Effector memory CD8-positive, alpha-beta T cell (primary cell): Measurements from ENCODE around the gene LRIG3.
"Not testable (repeated sequence)": the region's sequence is repeated elsewhere in the genome, so short reads cannot be mapped to it uniquely, and the experiment has no call there.

Experiments used
- ATAC-seq: fragments of 150-1000 bp; cut with Tn5 transposase; replicated peaks from 2 replicates; pipeline ENCODE4 v1.10.0; 2021; ENCODE audit warnings: mild to moderate bottlenecking, moderate library complexity
- DNase-seq, 3 experiments: peaks; one replicate each; pipeline ENCODE4 v3.0.0; 2021
- H3K27ac Mint-ChIP-seq, 2 donors: one replicate each; pipeline ENCODE4 v1.8.0; 2022; ENCODE audit warnings: mild to moderate bottlenecking in 2 of 2, mixed read lengths in 2 of 2, moderate library complexity in 2 of 2
- H3K27me3 Mint-ChIP-seq, 2 donors: one replicate each; pipeline ENCODE4 v1.8.0; 2022; ENCODE audit warnings: mixed read lengths in 2 of 2
- H3K36me3 Mint-ChIP-seq: one replicate; pipeline ENCODE4 v1.8.0; 2022; ENCODE audit warnings: mild to moderate bottlenecking, moderate library complexity, mixed read lengths; ENCODE audit not compliant: insufficient read depth
- H3K4me1 Mint-ChIP-seq, 2 donors: one replicate each; pipeline ENCODE4 v1.8.0; 2022; ENCODE audit warnings: low read depth in 2 of 2, mixed read lengths in 2 of 2
- H3K4me3 Mint-ChIP-seq, 2 donors: one replicate each; pipeline ENCODE4 v1.8.0; 2022; ENCODE audit warnings: mild to moderate bottlenecking in 2 of 2, mixed read lengths in 2 of 2, moderate library complexity in 2 of 2
- H3K9me3 Mint-ChIP-seq, 2 donors: one replicate each; pipeline ENCODE4 v1.8.0; 2022; ENCODE audit warnings: mixed read lengths in 2 of 2

Gene LRIG3

DNA sequence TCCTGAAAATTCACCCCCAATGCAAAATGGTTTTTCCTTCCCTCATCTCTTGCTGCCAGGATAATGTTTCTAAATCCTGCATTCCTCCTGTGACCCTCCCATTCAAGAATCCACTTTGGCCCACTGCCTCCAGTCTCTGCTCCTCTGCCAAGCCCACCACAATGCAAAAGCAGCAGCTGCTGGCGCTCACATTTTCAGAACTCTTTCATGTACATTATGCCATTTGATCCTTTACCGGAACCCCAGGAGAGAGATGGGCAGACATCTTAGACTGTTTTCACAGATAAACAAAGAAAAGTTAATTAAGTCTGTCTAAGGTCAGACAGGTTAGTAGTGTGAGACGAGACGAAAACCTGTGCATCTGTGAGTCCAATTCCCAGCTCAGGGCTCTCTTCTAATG, 12.9 kb downstream of the LRIG3 start:
- Mint-ChIP-seq H3K9me3 (peaks cover 11 to 15% of the 10 kb centered on the region in 2 donors), H3K27ac (no peak overlapping the region), H3K4me1 (no peaks in the 10 kb centered on the region), H3K4me3 (no peak overlapping the region), H3K27me3 (no peaks in the 10 kb centered on the region), H3K36me3 (no peaks in the 10 kb centered on the region)
- DNase-seq, result no peak
- ATAC-seq, result no peak

DNA sequence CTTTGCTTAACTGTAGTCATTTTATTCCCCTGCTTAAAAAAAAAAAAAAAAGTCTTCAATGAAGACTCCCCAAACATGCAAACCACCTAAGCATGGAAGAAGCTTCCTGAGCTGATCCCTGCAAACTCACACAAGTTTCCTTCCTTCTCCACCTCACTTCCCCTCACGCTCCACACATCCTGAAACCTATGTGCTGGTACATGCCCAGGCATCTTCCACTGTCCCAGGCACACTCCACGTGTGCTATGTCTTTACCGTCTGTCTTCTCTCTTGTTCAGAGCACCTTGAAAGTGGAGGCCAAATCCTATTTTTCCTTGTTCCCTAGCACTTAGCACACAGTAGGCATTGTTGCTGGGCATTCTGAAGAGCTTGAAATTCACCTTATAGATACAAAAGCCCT, 13.4 kb downstream of the LRIG3 start:
- DNase-seq, result no peak
- Mint-ChIP-seq H3K4me1 (no peaks in the 10 kb centered on the region), H3K4me3 (no peak overlapping the region), H3K36me3 (no peaks in the 10 kb centered on the region), H3K27ac (no peak overlapping the region), H3K27me3 (no peaks in the 10 kb centered on the region), H3K9me3 (peaks cover 11 to 12% of the 10 kb centered on the region in 2 donors)
- no peak for ATAC-seq

DNA sequence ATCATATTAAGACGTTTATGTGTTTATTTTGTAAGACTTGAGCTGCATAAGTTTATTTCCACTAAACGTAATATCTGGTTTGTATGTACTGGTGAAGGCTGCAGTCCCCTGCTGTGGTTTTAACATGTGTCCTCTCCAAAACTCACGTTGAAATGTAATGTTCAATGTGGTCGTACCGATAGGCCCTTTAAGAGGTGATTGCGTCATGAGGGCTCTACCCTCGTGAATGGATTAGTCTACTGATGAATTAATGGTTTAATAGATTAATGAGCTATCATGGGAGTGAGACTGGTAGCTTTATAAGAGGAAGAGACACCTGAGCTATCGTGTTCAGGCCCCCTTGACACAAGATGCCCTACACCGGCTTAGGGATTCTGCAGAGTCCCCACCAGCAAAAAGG, 14.9 kb downstream of the LRIG3 start:
- H3K9me3 Mint-ChIP-seq, result peaks cover 8 to 11% of the 10 kb centered on the region in 2 donors
- H3K36me3 Mint-ChIP-seq, result no peaks in the 10 kb centered on the region
- no peak for DNase-seq
- H3K4me1 Mint-ChIP-seq, result no peaks in the 10 kb centered on the region
- no peak overlapping the region for H3K4me3 Mint-ChIP-seq
- H3K27me3 Mint-ChIP-seq, result no peaks in the 10 kb centered on the region
- no peak for ATAC-seq
- no peak overlapping the region for H3K27ac Mint-ChIP-seq

DNA sequence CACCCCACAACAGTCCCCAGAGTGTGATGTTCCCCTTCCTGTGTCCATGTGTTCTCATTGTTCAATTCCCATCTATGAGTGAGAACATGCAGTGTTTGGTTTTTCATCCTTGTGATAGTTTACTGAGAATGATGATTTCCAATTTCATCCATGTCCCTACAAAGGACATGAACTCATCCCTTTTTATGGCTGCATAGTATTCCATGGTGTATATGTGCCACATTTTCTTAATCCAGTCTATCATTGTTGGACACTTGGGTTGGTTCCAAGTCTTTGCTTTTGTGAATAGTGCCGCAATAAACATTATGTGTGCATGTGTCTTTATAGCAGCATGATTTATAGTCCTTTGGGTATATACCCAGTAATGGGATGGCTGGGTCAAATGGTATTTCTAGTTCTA, 17.6 kb downstream of the LRIG3 start:
- not testable (repeated sequence) for H3K27ac Mint-ChIP-seq, H3K4me3 Mint-ChIP-seq, H3K27me3 Mint-ChIP-seq, H3K4me1 Mint-ChIP-seq, ATAC-seq, DNase-seq, H3K9me3 Mint-ChIP-seq, H3K36me3 Mint-ChIP-seq

DNA sequence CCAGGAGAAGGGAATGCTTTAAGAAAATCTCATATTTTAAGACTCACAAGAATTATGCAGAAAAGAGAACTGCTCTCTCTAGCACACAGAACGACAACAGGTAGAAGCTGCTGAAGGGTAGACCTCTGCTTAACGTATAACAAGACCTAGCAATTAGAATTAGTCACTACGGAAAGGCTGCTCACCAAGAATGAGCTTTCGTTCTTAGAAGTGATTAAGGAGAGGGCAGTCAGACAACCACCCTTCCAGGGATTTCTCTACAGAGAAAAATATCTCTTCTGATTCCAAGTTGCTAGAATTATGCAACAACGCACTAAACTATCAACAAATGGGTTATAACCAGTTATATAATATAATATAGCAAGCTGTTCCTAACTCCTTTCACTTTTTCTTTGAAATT, 18.6 kb downstream of the LRIG3 start:
- Mint-ChIP-seq H3K27ac (no peak overlapping the region), H3K4me3 (no peak overlapping the region), H3K4me1 (no peaks in the 10 kb centered on the region)

DNA sequence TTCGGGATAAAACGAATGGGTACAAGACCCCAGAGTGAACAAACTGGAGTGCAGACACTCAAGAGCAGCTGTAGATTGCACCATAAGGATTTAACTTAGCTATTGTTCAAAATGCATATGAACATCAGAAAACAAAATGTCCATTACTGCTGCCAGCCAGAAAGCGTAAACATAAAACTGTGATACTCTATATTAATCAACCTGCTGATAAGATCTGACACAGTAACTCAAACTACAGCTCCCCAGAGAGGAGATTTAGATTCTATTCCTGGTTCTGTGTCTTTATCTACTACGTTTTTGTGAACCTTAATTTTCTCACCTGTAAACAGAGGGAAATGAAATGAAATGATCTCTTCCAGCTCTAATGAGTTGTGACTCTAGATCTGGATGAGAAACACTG, 22.3 kb downstream of the LRIG3 start:
- no peaks in the 10 kb centered on the region for H3K27me3 Mint-ChIP-seq
- ATAC-seq (no peak), DNase-seq (no peak)
- H3K36me3 Mint-ChIP-seq, result peaks cover 2% of the 10 kb centered on the region
- H3K4me1 Mint-ChIP-seq, result no peaks in the 10 kb centered on the region
- H3K27ac Mint-ChIP-seq, result no peak overlapping the region
- no peak overlapping the region for H3K4me3 Mint-ChIP-seq
- peaks cover 0 to 7% of the 10 kb centered on the region in 2 donors for H3K9me3 Mint-ChIP-seq

More for the DNA sequence above, 18.6 kb downstream of the LRIG3 start:
- DNase-seq (no peak), ATAC-seq (no peak)
- peaks cover 2% of the 10 kb centered on the region for H3K36me3 Mint-ChIP-seq
- peaks cover 0 to 5% of the 10 kb centered on the region in 2 donors for H3K9me3 Mint-ChIP-seq
- no peaks in the 10 kb centered on the region for H3K27me3 Mint-ChIP-seq

DNA sequence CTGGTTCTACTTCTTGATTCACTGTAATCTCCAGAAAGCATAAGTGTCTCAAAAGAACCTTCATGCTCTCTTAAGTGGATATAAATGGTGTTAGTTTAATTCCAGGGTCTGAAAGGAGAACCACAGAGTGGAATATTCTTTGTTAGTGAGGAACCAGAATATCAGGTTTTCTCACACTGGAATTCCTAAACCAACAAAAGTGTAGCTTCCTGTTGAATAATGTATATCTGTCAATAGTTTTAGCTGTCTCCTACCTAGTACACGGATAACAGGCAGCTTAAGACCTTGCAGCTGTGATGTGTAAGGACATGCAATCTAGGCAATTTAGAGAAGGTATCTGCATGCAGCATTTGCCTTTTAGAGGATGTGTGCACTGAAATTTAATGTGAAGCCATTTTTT, 24.0 kb downstream of the LRIG3 start:
- no peak for ATAC-seq
- Mint-ChIP-seq H3K4me1 (no peaks in the 10 kb centered on the region), H3K4me3 (no peak overlapping the region), H3K27me3 (no peaks in the 10 kb centered on the region), H3K36me3 (peaks cover 2% of the 10 kb centered on the region), H3K9me3 (peaks cover 0 to 7% of the 10 kb centered on the region in 2 donors), H3K27ac (no peak overlapping the region)
- no peak for DNase-seq

DNA sequence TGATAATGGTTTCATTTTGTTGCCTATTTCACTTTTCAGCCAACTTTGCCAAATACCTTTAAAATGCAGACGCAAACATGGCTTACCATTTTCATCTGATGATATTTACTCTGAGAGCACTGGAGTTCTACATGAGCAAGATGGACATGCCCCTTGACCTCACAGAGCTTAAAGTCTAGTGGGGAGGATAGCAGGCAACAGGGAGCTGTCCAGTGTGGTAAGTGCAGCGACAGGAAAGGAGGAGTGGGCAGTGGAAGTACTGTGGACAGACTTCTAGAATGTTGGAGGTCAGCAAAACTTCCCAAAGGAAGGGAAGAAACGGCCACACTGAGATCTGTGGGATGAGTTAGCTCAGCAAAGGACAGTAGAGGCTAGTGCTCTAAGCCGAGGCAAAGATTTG, 25.3 kb downstream of the LRIG3 start:
- peaks cover 0 to 6% of the 10 kb centered on the region in 2 donors for H3K9me3 Mint-ChIP-seq
- H3K4me3 Mint-ChIP-seq, result no peak overlapping the region
- H3K27me3 Mint-ChIP-seq, result no peaks in the 10 kb centered on the region
- ATAC-seq, result no peak
- no peaks in the 10 kb centered on the region for H3K4me1 Mint-ChIP-seq
- H3K36me3 Mint-ChIP-seq, result peaks cover 2% of the 10 kb centered on the region
- no peak for DNase-seq
- H3K27ac Mint-ChIP-seq, result no peak overlapping the region

DNA sequence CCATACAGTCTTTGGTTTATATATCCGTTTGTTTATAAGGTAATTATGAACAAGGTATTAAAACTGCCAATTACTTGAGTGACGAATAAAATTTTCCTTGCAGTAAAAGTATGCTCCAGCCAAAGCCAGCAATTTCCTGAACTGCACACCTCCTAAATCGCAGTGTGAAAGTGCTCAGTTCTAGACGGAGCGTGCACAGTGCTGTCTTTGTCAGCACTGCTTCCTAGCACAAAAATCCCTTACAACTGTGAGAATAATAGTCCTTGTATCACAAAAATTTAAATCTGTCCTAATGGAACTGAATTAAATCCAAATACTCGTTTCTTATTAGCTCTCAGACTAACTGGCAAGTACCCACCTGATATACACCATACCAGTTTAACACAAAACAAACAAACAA, 26.3 kb downstream of the LRIG3 start:
- H3K27me3 Mint-ChIP-seq, result no peaks in the 10 kb centered on the region
- no peak for DNase-seq
- H3K9me3 Mint-ChIP-seq, result peaks cover 0 to 4% of the 10 kb centered on the region in 2 donors

DNA sequence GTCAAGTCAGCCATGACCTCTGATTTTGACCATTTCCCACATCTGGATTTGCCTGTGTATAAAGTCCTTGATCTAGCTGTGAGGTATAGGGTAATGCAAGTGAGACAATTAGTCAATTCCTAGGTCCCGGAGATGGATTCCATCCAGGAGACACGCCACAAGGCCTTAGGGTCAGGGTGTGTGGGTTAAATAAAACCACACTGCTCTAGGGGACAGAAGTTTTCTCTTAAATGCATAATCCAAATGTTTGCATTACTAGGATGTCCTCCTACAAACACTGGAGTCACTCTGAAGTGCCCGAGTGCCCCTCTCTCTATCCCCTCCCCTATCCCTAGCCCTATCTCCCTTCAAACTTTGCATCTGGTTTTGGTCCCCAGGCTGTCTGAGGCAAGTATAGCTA, 26.8 kb downstream of the LRIG3 start:
- H3K9me3 Mint-ChIP-seq, result peaks cover 0 to 4% of the 10 kb centered on the region in 2 donors

More for the DNA sequence above, 26.3 kb downstream of the LRIG3 start:
- no peak for ATAC-seq
- Mint-ChIP-seq H3K27ac (no peak overlapping the region), H3K4me1 (no peaks in the 10 kb centered on the region), H3K4me3 (no peak overlapping the region), H3K36me3 (peaks cover 2% of the 10 kb centered on the region)

DNA sequence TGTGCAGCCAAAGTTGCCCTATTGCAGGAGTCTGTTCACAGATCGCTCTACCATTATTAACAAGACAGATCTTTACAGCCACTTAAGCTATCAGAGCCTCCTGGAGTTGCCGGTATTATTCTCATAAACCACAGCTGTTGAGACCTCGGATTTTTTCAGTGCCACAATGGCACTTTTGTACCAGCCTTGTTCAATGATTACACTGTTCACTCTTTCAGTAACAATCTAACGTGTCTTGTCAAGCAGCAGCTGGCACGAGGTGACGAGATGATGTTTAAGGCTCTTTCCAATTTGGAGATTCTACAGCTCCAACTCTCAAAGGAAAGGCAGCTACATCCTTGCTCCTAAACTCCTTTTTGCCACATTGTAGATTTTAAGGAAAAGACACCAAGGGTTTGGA, 30.7 kb downstream of the LRIG3 start:
- no peak overlapping the region for H3K27ac Mint-ChIP-seq
- DNase-seq, result no peak

More for the DNA sequence above, 26.8 kb downstream of the LRIG3 start:
- DNase-seq (no peak), ATAC-seq (no peak)
- Mint-ChIP-seq H3K27ac (no peak overlapping the region), H3K27me3 (no peaks in the 10 kb centered on the region), H3K4me3 (no peak overlapping the region), H3K36me3 (peaks cover 1% of the 10 kb centered on the region), H3K4me1 (no peaks in the 10 kb centered on the region)

DNA sequence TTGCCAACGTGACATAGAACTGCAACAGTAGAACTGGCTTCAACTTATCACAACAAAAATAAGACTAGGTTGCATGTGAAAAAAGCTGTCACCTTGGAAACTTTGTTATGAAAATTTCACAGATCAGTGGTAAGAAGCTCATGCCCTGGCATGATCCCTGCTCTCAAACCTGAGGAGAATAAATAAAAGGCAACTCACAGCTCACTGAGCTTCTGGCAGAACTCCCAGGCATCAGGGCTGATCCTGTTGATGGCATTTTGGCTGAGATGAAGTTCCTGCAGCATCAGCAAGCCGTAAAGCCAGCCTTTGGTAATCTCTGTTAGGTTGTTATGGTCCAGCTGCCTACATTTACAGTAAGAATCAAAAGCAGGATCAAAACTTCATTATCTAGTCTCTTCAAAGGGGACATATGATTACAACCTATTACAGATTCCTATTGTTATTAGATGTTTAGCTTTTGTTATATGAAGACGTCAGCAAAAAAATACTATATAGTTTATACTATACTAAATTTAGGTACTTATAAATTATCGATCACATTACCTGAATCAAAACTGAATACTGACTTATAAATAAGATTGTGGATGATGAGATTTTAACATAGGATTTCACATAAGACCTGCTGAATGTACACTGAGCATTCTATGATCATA, 32.0 kb downstream of the LRIG3 start:
- no peak overlapping the region for H3K4me3 Mint-ChIP-seq
- ATAC-seq (no peak), DNase-seq (no peak)
- no peaks in the 10 kb centered on the region for H3K4me1 Mint-ChIP-seq
- H3K27ac Mint-ChIP-seq, result no peak overlapping the region
- peaks cover 0 to 5% of the 10 kb centered on the region in 2 donors for H3K9me3 Mint-ChIP-seq
- no peaks in the 10 kb centered on the region for H3K27me3 Mint-ChIP-seq
- H3K36me3 Mint-ChIP-seq, result no peaks in the 10 kb centered on the region

More for the DNA sequence above, 30.7 kb downstream of the LRIG3 start:
- H3K36me3 Mint-ChIP-seq, result no peaks in the 10 kb centered on the region
- ATAC-seq, result no peak
- H3K4me3 Mint-ChIP-seq, result no peak overlapping the region
- peaks cover 0 to 5% of the 10 kb centered on the region in 2 donors for H3K9me3 Mint-ChIP-seq
- no peaks in the 10 kb centered on the region for H3K27me3 Mint-ChIP-seq
- no peaks in the 10 kb centered on the region for H3K4me1 Mint-ChIP-seq

DNA sequence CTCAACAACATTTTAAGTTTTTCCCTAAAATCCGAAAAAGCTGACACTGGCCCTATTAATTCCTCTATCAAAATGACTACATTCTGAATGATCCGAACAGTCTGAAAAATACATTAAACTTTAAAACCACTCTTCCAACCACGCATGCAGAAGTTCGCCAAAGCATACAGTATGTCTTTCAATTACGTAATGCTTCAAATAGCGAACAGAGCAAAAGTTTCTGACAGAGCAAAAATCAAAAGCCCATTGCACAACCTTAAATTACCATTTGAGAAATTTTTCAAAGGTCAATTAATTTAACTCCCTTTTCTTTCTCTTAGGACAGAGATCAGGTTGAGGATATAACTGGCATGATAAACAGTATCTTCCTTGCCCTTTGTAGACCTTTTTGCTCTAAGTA, 33.2 kb downstream of the LRIG3 start:
- Mint-ChIP-seq H3K27ac (no peak overlapping the region), H3K4me1 (no peaks in the 10 kb centered on the region), H3K36me3 (no peaks in the 10 kb centered on the region), H3K4me3 (no peak overlapping the region), H3K9me3 (peaks cover 0 to 5% of the 10 kb centered on the region in 2 donors), H3K27me3 (no peaks in the 10 kb centered on the region)
- DNase-seq (no peak), ATAC-seq (no peak)

DNA sequence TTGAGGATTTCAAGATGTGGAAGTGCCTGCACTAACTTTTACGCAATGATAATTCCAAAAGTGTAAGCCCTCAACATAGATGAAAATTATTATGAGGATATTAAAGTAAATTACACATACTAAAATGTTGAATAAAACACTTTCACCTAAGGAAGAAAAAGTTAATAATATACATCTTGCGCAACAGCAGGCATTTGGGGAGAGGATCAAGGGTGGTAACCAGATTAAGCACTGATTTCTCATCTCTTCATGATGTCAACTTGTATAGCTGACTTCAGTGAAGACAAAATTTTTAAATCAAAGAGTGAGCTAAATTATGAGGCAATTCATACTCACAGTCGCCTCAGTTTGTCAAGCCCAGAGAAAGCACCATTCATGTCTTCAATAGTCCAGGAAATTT, 33.8 kb downstream of the LRIG3 start:
- H3K27me3 Mint-ChIP-seq, result no peaks in the 10 kb centered on the region

More for the DNA sequence above, 33.8 kb downstream of the LRIG3 start:
- H3K4me3 Mint-ChIP-seq, result no peak overlapping the region
- ATAC-seq (no peak), DNase-seq (no peak)
- H3K27ac Mint-ChIP-seq, result no peak overlapping the region
- H3K36me3 Mint-ChIP-seq, result no peaks in the 10 kb centered on the region
- no peaks in the 10 kb centered on the region for H3K4me1 Mint-ChIP-seq
- peaks cover 0 to 5% of the 10 kb centered on the region in 2 donors for H3K9me3 Mint-ChIP-seq
